WTC11 (cell line): ENCODE results near the gene HINT3.

Experiments used
- CTCF ChIP-seq: fragments of 200-600 bp; IDR thresholded peaks from 2 replicates; pipeline ENCODE4 v1.8.0; 2022; ENCODE audit warnings: antibody characterized with exemption
- ETV6 ChIP-seq: sonication (generic); formaldehyde crosslinking; IDR thresholded peaks from 2 replicates; pipeline ENCODE4 v1.8.1; 2022; ENCODE audit warnings: mild to moderate bottlenecking, missing genetic modification reagents
- FOXP1 ChIP-seq: sonication (generic); formaldehyde crosslinking; IDR thresholded peaks from 2 replicates; pipeline ENCODE4 v1.8.0; 2022; ENCODE audit warnings: missing genetic modification reagents, mild to moderate bottlenecking, moderate library complexity, borderline replicate concordance
- GABPB1 ChIP-seq: sonication (generic); formaldehyde crosslinking; IDR thresholded peaks from 2 replicates; pipeline ENCODE4 v1.8.1; 2023; ENCODE audit warnings: mild to moderate bottlenecking, missing genetic modification reagents
- MAX ChIP-seq: sonication (generic); formaldehyde crosslinking; IDR thresholded peaks from 2 replicates; pipeline ENCODE4 v1.8.0; 2022; ENCODE audit warnings: mild to moderate bottlenecking, missing genetic modification reagents
- NFYB ChIP-seq: sonication (generic); formaldehyde crosslinking; conservative IDR thresholded peaks from 2 replicates; pipeline ENCODE4 v1.8.0; 2022; ENCODE audit warnings: low read depth, missing genetic modification reagents
- NR3C1 ChIP-seq: sonication (generic); formaldehyde crosslinking; conservative IDR thresholded peaks from 2 replicates; pipeline ENCODE4 v1.8.1; 2023; ENCODE audit warnings: low read depth, mild to moderate bottlenecking, missing genetic modification reagents
- OVOL2 ChIP-seq: fragments of 250-450 bp; sonication (Bioruptor Pico); IDR thresholded peaks from 2 replicates; pipeline ENCODE4 v1.9.0; 2021; ENCODE audit warnings: mild to moderate bottlenecking, borderline replicate concordance
- TF ChIP-seq, protein P1 (sequence below): sonication (generic); formaldehyde crosslinking; IDR thresholded peaks from 2 replicates; pipeline ENCODE4 v1.8.1; 2023; ENCODE audit warnings: mild to moderate bottlenecking, missing genetic modification reagents, borderline replicate concordance
- TF ChIP-seq, protein P2 (sequence below): sonication (generic); formaldehyde crosslinking; IDR thresholded peaks from 2 replicates; pipeline ENCODE4 v1.8.1; 2023; ENCODE audit warnings: mild to moderate bottlenecking, missing genetic modification reagents, moderate library complexity

DNA sequence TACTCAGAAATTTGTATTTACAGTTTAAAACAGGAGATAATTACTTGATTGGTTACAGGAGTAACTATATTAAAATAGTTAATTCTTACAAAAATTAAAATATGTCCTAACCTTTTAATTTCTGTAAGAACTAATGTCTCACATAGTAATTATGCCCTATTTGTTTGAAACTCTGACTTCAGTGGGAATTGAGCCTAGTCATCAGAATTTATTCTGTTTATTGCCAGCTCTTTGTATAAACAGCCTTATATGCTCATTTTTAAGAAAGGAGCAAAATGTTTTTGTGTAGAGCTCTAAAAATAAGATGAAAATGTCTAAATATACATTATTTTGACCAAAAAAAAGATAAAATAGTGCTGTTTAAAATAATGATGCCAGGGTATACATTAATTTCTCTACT lies 51.2 kb downstream of the HINT3 start:
- TF ChIP-seq CTCF = no peak
- no peak for TF ChIP-seq MAX (CRISPR knock-in tag)
- TF ChIP-seq GABPB1 (CRISPR knock-in tag) = no peak
- TF ChIP-seq OVOL2 (CRISPR knock-in tag) = no peak
- no peak for TF ChIP-seq ETV6 (CRISPR knock-in tag)
- no peak for TF ChIP-seq FOXP1 (CRISPR knock-in tag)
- TF ChIP-seq, protein P1, sequence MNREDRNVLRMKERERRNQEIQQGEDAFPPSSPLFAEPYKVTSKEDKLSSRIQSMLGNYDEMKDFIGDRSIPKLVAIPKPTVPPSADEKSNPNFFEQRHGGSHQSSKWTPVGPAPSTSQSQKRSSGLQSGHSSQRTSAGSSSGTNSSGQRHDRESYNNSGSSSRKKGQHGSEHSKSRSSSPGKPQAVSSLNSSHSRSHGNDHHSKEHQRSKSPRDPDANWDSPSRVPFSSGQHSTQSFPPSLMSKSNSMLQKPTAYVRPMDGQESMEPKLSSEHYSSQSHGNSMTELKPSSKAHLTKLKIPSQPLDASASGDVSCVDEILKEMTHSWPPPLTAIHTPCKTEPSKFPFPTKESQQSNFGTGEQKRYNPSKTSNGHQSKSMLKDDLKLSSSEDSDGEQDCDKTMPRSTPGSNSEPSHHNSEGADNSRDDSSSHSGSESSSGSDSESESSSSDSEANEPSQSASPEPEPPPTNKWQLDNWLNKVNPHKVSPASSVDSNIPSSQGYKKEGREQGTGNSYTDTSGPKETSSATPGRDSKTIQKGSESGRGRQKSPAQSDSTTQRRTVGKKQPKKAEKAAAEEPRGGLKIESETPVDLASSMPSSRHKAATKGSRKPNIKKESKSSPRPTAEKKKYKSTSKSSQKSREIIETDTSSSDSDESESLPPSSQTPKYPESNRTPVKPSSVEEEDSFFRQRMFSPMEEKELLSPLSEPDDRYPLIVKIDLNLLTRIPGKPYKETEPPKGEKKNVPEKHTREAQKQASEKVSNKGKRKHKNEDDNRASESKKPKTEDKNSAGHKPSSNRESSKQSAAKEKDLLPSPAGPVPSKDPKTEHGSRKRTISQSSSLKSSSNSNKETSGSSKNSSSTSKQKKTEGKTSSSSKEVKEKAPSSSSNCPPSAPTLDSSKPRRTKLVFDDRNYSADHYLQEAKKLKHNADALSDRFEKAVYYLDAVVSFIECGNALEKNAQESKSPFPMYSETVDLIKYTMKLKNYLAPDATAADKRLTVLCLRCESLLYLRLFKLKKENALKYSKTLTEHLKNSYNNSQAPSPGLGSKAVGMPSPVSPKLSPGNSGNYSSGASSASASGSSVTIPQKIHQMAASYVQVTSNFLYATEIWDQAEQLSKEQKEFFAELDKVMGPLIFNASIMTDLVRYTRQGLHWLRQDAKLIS (CRISPR knock-in tag) = no peak
- TF ChIP-seq NFYB (CRISPR knock-in tag) = no peak
- TF ChIP-seq NR3C1 (CRISPR knock-in tag) = no peak
- TF ChIP-seq, protein P2, sequence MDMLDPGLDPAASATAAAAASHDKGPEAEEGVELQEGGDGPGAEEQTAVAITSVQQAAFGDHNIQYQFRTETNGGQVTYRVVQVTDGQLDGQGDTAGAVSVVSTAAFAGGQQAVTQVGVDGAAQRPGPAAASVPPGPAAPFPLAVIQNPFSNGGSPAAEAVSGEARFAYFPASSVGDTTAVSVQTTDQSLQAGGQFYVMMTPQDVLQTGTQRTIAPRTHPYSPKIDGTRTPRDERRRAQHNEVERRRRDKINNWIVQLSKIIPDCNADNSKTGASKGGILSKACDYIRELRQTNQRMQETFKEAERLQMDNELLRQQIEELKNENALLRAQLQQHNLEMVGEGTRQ = no peak
